IMR-90 (cell line): Measurements from ENCODE around the gene EFCC1. TPM values are rescaled to one million over a fixed set of nuclear protein-coding genes. Genes with fewer than 3 reads are reported as not detected.

Experiments used
- ATAC-seq: fragments of 200-7000 bp; cut with Tn5 transposase; 2 replicates; pipeline ENCODE4 v1.9.1; 2020; ENCODE audit warnings: low read depth, mild to moderate bottlenecking, moderate library complexity
- BruUV-seq: library from RNA; stranded (reverse); fragments of 400-500 nt; replicated peaks from 2 replicates; lab custom pipeline; 2021; lab: Mats Ljungman, UMichigan
- CTCF ChIA-PET: fragments of 300-600 bp; formaldehyde crosslinking; extraction: SDS; loops from one replicate; lab custom pipeline; 2021; ENCODE audit warnings: antibody characterized with exemption; lab: Yijun Ruan, JAX
- POLR2A ChIA-PET: fragments of 300-600 bp; sonication (Branson Sonifier 250); formaldehyde crosslinking; loops from one replicate; lab custom pipeline; 2022; ENCODE audit warnings: antibody characterized with exemption; ENCODE audit not compliant: unreplicated experiment; lab: Charles Lee
- DNase-seq: peaks from one replicate; pipeline ENCODE4 v3.0.0; 2013
- H2AFZ ChIP-seq: replicated peaks from 2 replicates; pipeline ENCODE3; 2013; ENCODE audit warnings: low read length, mild to moderate bottlenecking; ENCODE audit not compliant: poor library complexity
- H2AK5ac ChIP-seq: 2 replicates; pipeline ENCODE4 v1.6.1; 2013; ENCODE audit warnings: low read depth, low read length, inconsistent platforms
- H2AK9ac ChIP-seq: replicated peaks from 2 replicates; pipeline ENCODE3; 2013; ENCODE audit warnings: mild to moderate bottlenecking, low read depth, low read length, moderate library complexity; ENCODE audit not compliant: poor library complexity
- H2BK120ac ChIP-seq: 2 replicates; pipeline ENCODE4 v1.6.1; 2013; ENCODE audit warnings: low read depth, low read length, inconsistent platforms
- H2BK15ac ChIP-seq: 3 replicates; pipeline ENCODE4 v1.6.1; 2013; ENCODE audit warnings: low read depth, low read length, inconsistent platforms
- H2BK20ac ChIP-seq: 2 replicates; pipeline ENCODE4 v1.6.1; 2013; ENCODE audit warnings: low read depth, mild to moderate bottlenecking, inconsistent platforms, low read length, moderate library complexity
- H2BK5ac ChIP-seq: 2 replicates; pipeline ENCODE4 v1.6.1; 2013; ENCODE audit warnings: mild to moderate bottlenecking, low read depth, low read length, inconsistent platforms; ENCODE audit not compliant: poor library complexity, severe bottlenecking
- H3K14ac ChIP-seq: replicated peaks from 2 replicates; pipeline ENCODE4 v1.6.1; 2013; ENCODE audit warnings: low read depth, low read length, inconsistent platforms
- H3K18ac ChIP-seq: 2 replicates; pipeline ENCODE4 v1.6.1; 2013; ENCODE audit warnings: low read depth, low read length, control low read depth
- H3K23ac ChIP-seq: 2 replicates; pipeline ENCODE4 v1.6.1; 2013; ENCODE audit warnings: low read depth, low read length, inconsistent platforms
- H3K27ac ChIP-seq: 2 replicates; pipeline ENCODE4 v1.5.1; 2013; ENCODE audit warnings: mild to moderate bottlenecking, control low read depth, low read length; ENCODE audit not compliant: insufficient read depth
- H3K27me3 ChIP-seq: 2 replicates; pipeline ENCODE4 v1.6.1; 2013; ENCODE audit warnings: low read length; ENCODE audit not compliant: control insufficient read depth, insufficient read depth
- H3K36me3 ChIP-seq: 2 replicates; pipeline ENCODE4 v1.6.1; 2013; ENCODE audit warnings: low read length, mixed read lengths; ENCODE audit not compliant: control insufficient read depth, insufficient read depth
- H3K4ac ChIP-seq: 2 replicates; pipeline ENCODE4 v1.6.1; 2013; ENCODE audit warnings: low read depth, low read length, inconsistent platforms
- H3K4me1 ChIP-seq: 2 replicates; pipeline ENCODE4 v1.6.1; 2013; ENCODE audit warnings: low read length, mixed read lengths; ENCODE audit not compliant: control insufficient read depth, insufficient read depth
- H3K4me2 ChIP-seq: 2 replicates; pipeline ENCODE4 v1.6.1; 2013; ENCODE audit warnings: low read depth, mild to moderate bottlenecking, control low read depth, low read length, moderate library complexity
- H3K4me3 ChIP-seq: 2 replicates; pipeline ENCODE4 v1.5.1; 2013; ENCODE audit warnings: low read depth, mild to moderate bottlenecking, control low read depth, low read length, moderate library complexity; ENCODE audit not compliant: insufficient read depth
- H3K56ac ChIP-seq: 2 replicates; pipeline ENCODE4 v1.6.1; 2013; ENCODE audit warnings: low read length, inconsistent platforms; ENCODE audit not compliant: insufficient read depth; ENCODE audit errors: extremely low read depth
- H3K79me1 ChIP-seq, 2 experiments: 2 replicates each; pipeline ENCODE4 v1.6.1; 2013; ENCODE audit warnings: low read length in 2 of 2, inconsistent platforms in 1 of 2, low read depth in 1 of 2
- H3K9ac ChIP-seq: 2 replicates; pipeline ENCODE4 v1.6.1; 2013; ENCODE audit warnings: low read depth, low read length, control low read depth
- H3K9me1 ChIP-seq: 2 replicates; pipeline ENCODE4 v1.6.1; 2013; ENCODE audit warnings: low read length, inconsistent platforms; ENCODE audit not compliant: insufficient read depth
- H3K9me3 ChIP-seq: 2 replicates; pipeline ENCODE4 v1.6.1; 2013; ENCODE audit warnings: low read length; ENCODE audit not compliant: control insufficient read depth, insufficient read depth
- H4K20me1 ChIP-seq: 2 replicates; pipeline ENCODE4 v1.6.1; 2013; ENCODE audit warnings: low read length, inconsistent platforms; ENCODE audit not compliant: insufficient read depth
- H4K5ac ChIP-seq: 2 replicates; pipeline ENCODE4 v1.6.1; 2013; ENCODE audit warnings: mild to moderate bottlenecking, low read depth, low read length, control low read depth
- H4K8ac ChIP-seq, 2 experiments: 2 replicates each; pipeline ENCODE4 v1.6.1; 2013; ENCODE audit warnings: low read depth in 2 of 2, low read length in 2 of 2, control low read depth in 1 of 2, inconsistent platforms in 1 of 2
- H4K91ac ChIP-seq: 2 replicates; pipeline ENCODE4 v1.6.1; 2013; ENCODE audit warnings: low read depth, low read length, inconsistent platforms; ENCODE audit not compliant: insufficient read depth
- BHLHE40 ChIP-seq: fragments of 150-350 bp; IDR thresholded peaks from 2 replicates; pipeline ENCODE4 v1.6.1; 2016; ENCODE audit warnings: mild to moderate bottlenecking, low read depth, low read length
- CEBPB ChIP-seq: IDR thresholded peaks from 2 replicates; pipeline ENCODE4 v1.6.1; 2012; ENCODE audit warnings: low read depth, low read length, improper control_type of control experiment
- FOS ChIP-seq: fragments of 150-350 bp; IDR thresholded peaks from 2 replicates; pipeline ENCODE4 v1.6.1; 2016; ENCODE audit warnings: low read depth, low read length
- MAZ ChIP-seq: IDR thresholded peaks from 2 replicates; pipeline ENCODE4 v1.6.1; 2012; ENCODE audit warnings: low read depth, mild to moderate bottlenecking, low read length, improper control_type of control experiment, moderate library complexity, borderline replicate concordance
- MXI1 ChIP-seq: IDR thresholded peaks from 2 replicates; pipeline ENCODE4 v1.6.1; 2012; ENCODE audit warnings: low read depth, mild to moderate bottlenecking, low read length, moderate library complexity, borderline replicate concordance
- NFE2L2 ChIP-seq: fragments of 150-350 bp; IDR thresholded peaks from 2 replicates; pipeline ENCODE4 v1.6.1; 2016; ENCODE audit warnings: low read depth, mild to moderate bottlenecking, low read length
- WGBS, 2 experiments: methylation state at CpG; one replicate each; pipeline versions ENCODE4 v1.1.5 to v1.1.7; 2013; ENCODE audit warnings: missing lambda C conversion rate in 2 of 2; ENCODE audit not compliant: insufficient read length in 1 of 2; ENCODE audit errors: extremely low coverage in 2 of 2; 5-methylcytosine and 5-hydroxymethylcytosine counted together
- dilution Hi-C: fragments of 300-500 bp; cut with HindIII; formaldehyde crosslinking; loops from one replicate; pipeline ENCODE4 v1.14.3; 2018; ENCODE audit warnings: low sequenced_read_pairs; ENCODE audit not compliant: unreplicated experiment
- in situ Hi-C: fragments of 300-500 bp; cut with MboI; formaldehyde crosslinking; loops from 3 replicates; pipeline ENCODE4 v1.14.3; 2019; ENCODE audit warnings: low sequenced_read_pairs, inconsistent platforms, mixed read lengths
- intact Hi-C: fragments of 100-400 bp; cut with micrococcal nuclease; formaldehyde crosslinking; loops from 2 replicates; pipeline ENCODE4 v1.10.0; 2022
- polyA plus RNA-seq, 3 experiments: library from polyadenylated mRNA; depleted of rRNA; stranded (reverse); fragments of >200 nt; gene quantifications; 2 replicates each; pipeline ENCODE4 v1.2.3, GENCODE V29; 2012; ENCODE audit warnings: low replicate concordance in 1 of 3
- total RNA-seq: library from RNA; depleted of rRNA; stranded (reverse); fragments of >200 nt; gene quantifications from 2 replicates; pipeline ENCODE4 v1.2.3, GENCODE V29; 2012
- TF ChIP-seq, protein P1 (sequence below): fragments of 150-350 bp; IDR thresholded peaks from 2 replicates; pipeline ENCODE4 v1.6.1; 2016; ENCODE audit warnings: low read depth, mild to moderate bottlenecking, low read length, moderate library complexity, borderline replicate concordance

EFCC1 gene
- total and polyA plus RNA-seq, 2 of the 4 experiments (the other 2 are of a cell fraction) = not detected

DNA sequence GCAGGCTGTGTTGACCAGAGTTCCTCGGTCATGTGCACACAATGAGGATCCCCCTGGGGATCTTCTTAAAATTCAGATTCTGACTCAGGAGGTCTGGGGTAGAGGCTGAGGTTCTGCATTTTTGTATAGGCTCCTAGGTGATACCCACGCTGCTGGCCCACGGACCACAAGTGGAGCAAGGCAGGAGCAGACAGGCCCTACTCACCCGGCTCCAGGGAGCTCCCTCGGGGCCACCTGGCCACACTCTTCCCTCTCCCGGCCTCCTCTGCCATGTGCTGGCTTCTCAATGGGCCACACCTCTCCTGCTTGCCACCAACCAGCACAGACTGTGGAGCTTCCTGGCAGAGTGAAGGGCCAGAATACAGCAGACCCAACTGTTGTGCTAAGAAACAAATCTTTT lies 83.4 kb downstream of the EFCC1 start:
- H2AK5ac ChIP-seq = no peak overlapping the region
- H2BK120ac ChIP-seq = no peak overlapping the region
- H2BK20ac ChIP-seq = no peak overlapping the region
- ATAC-seq (no peak), DNase-seq (no peak)
- H3K79me1 ChIP-seq = no peaks in the 10 kb centered on the region
- no peak overlapping the region for H3K27ac ChIP-seq
- H3K4me3 ChIP-seq = no peak overlapping the region
- no peaks in the 10 kb centered on the region for H3K9me1 ChIP-seq
- CTCF ChIA-PET = no interaction called here
- no peak overlapping the region for H2BK5ac ChIP-seq
- H3K9me3 ChIP-seq = no peaks in the 10 kb centered on the region
- BruUV-seq = no TSS peak
- H2AK9ac ChIP-seq = no peak overlapping the region
- POLR2A ChIA-PET = interaction anchor here (0.6 kb wide), 1 partner anchor 22 kb away, joined by 7 read pairs; no protein-coding TSS in a partner anchor
- no peak overlapping the region for H3K4me2 ChIP-seq
- H4K20me1 ChIP-seq = no peaks in the 10 kb centered on the region
- no peak overlapping the region for H3K14ac ChIP-seq
- no peak overlapping the region for H2AFZ ChIP-seq
- H3K18ac ChIP-seq = no peak overlapping the region
- H3K23ac ChIP-seq = no peak overlapping the region
- TF ChIP-seq FOS (no peak), NFE2L2 (no peak), MAZ (no peak), MXI1 (no peak), BHLHE40 (no peak), CEBPB (no peak)
- TF ChIP-seq, protein P1, sequence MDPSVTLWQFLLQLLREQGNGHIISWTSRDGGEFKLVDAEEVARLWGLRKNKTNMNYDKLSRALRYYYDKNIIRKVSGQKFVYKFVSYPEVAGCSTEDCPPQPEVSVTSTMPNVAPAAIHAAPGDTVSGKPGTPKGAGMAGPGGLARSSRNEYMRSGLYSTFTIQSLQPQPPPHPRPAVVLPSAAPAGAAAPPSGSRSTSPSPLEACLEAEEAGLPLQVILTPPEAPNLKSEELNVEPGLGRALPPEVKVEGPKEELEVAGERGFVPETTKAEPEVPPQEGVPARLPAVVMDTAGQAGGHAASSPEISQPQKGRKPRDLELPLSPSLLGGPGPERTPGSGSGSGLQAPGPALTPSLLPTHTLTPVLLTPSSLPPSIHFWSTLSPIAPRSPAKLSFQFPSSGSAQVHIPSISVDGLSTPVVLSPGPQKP = no peak
- H4K5ac ChIP-seq = no peak overlapping the region
- no peak overlapping the region for H4K8ac ChIP-seq
- no peaks in the 10 kb centered on the region for H3K36me3 ChIP-seq
- in situ Hi-C loops = no loop called here
- H2BK15ac ChIP-seq = no peak overlapping the region
- no peak overlapping the region for H3K9ac ChIP-seq
- dilution Hi-C loops = no loop called here
- no peaks in the 10 kb centered on the region for H3K27me3 ChIP-seq
- no CpG with 5 or more reads among the region's 6 CpGs for WGBS, 2 experiments
- no peak overlapping the region for H3K4ac ChIP-seq
- H4K91ac ChIP-seq = no peak overlapping the region
- intact Hi-C loops = no loop called here
- H3K56ac ChIP-seq = no peak overlapping the region
- H3K4me1 ChIP-seq = peaks cover 4% of the 10 kb centered on the region
